PC-3 (cell line): ENCODE measurements around the gene DNAJC4. TPM values are rescaled to one million over a fixed set of nuclear protein-coding genes. Genes with fewer than 3 reads are reported as not detected.
A peak's percentile ranks its signal among the peaks of the same experiment; 100 is the strongest.

Source experiments
- ATAC-seq: fragments of 200-7000 bp; cut with Tn5 transposase; 2 replicates; pipeline ENCODE4 v1.9.1; 2020; ENCODE audit warnings: mild to moderate bottlenecking, moderate library complexity
- BruUV-seq: library from RNA; stranded (reverse); fragments of 400-500 nt; replicated peaks from 2 replicates; lab custom pipeline; 2021; lab: Mats Ljungman, UMichigan
- CTCF ChIA-PET: fragments of 300-600 bp; sonication (Branson Sonifier 250); formaldehyde crosslinking; loops from one replicate; lab custom pipeline; 2022; ENCODE audit warnings: antibody characterized with exemption; lab: Charles Lee
- POLR2A ChIA-PET: fragments of 300-600 bp; sonication (Branson Sonifier 250); formaldehyde crosslinking; loops from one replicate; lab custom pipeline; 2022; ENCODE audit warnings: antibody characterized with exemption; ENCODE audit not compliant: unreplicated experiment; lab: Charles Lee
- DNase-seq: peaks from one replicate; pipeline ENCODE4 v3.0.0-alpha.2; 2015
- H2AFZ ChIP-seq: fragments of 300-600 bp; sonication (generic); 2 replicates; pipeline ENCODE4 v1.6.0; 2016; ENCODE audit warnings: antibody characterized with exemption, low read length
- H3F3A ChIP-seq: fragments of 300-600 bp; sonication (generic); one replicate; pipeline ENCODE4 v1.6.0; 2017; ENCODE audit warnings: antibody characterized with exemption, low read length, control low read depth, mild to moderate bottlenecking; ENCODE audit not compliant: unreplicated experiment
- H3K27ac ChIP-seq: fragments of 300-600 bp; sonication (generic); 2 replicates; pipeline ENCODE4 v1.5.1; 2016; ENCODE audit warnings: mild to moderate bottlenecking, low read length
- H3K27me3 ChIP-seq: fragments of 300-600 bp; sonication (generic); 2 replicates; pipeline ENCODE4 v1.6.1; 2016; ENCODE audit warnings: low read length, mixed read lengths
- H3K36me3 ChIP-seq: fragments of 300-600 bp; sonication (generic); 2 replicates; pipeline ENCODE4 v1.6.1; 2016; ENCODE audit warnings: low read depth, mixed run types, low read length, mixed read lengths
- H3K4me1 ChIP-seq: fragments of 300-600 bp; sonication (generic); 2 replicates; pipeline ENCODE4 v1.5.1; 2016; ENCODE audit warnings: low read length; ENCODE audit not compliant: insufficient read depth
- H3K4me2 ChIP-seq: fragments of 300-600 bp; sonication (generic); 2 replicates; pipeline ENCODE4 v1.6.0; 2016; ENCODE audit warnings: low read length
- H3K4me3 ChIP-seq: fragments of 300-600 bp; sonication (generic); 2 replicates; pipeline ENCODE4 v1.5.1; 2016; ENCODE audit warnings: mild to moderate bottlenecking, low read length, mixed read lengths
- H3K79me2 ChIP-seq: fragments of 300-600 bp; sonication (generic); 2 replicates; pipeline ENCODE4 v1.6.1; 2017; ENCODE audit warnings: low read length, mixed read lengths
- H3K9ac ChIP-seq: fragments of 300-600 bp; sonication (generic); 2 replicates; pipeline ENCODE4 v1.6.0; 2016; ENCODE audit warnings: mild to moderate bottlenecking, low read length
- H3K9me2 ChIP-seq: fragments of 300-600 bp; sonication (generic); replicated peaks from 2 replicates; pipeline ENCODE4 v1.6.1; 2016; ENCODE audit warnings: mixed run types, low read length, mixed read lengths
- H3K9me3 ChIP-seq: fragments of 300-600 bp; sonication (generic); 2 replicates; pipeline ENCODE4 v1.6.1; 2016; ENCODE audit warnings: low read length, mixed read lengths
- H4K20me1 ChIP-seq: fragments of 300-600 bp; sonication (generic); 2 replicates; pipeline ENCODE4 v1.6.1; 2016; ENCODE audit warnings: low read length, mixed read lengths
- CTCF ChIP-seq: fragments of 300-600 bp; sonication (generic); conservative IDR thresholded peaks from 2 replicates; pipeline ENCODE4 v1.5.1; 2017; ENCODE audit warnings: antibody characterized with exemption, low read depth, mild to moderate bottlenecking, low read length
- EZH2 ChIP-seq: fragments of 300-600 bp; sonication (generic); IDR thresholded peaks from one replicate; pipeline ENCODE4 v1.6.1; 2017; ENCODE audit warnings: antibody characterized with exemption, mild to moderate bottlenecking, low read length; ENCODE audit not compliant: unreplicated experiment
- EZH2phosphoT487 ChIP-seq: fragments of 300-600 bp; sonication (generic); IDR thresholded peaks from 2 replicates; pipeline ENCODE4 v1.6.1; 2018; ENCODE audit warnings: mild to moderate bottlenecking, antibody characterized with exemption, low read length, borderline replicate concordance
- intact Hi-C: fragments of 100-400 bp; cut with micrococcal nuclease; formaldehyde crosslinking; loops from 2 replicates; pipeline ENCODE4 v1.9.0; 2023
- total RNA-seq: library from RNA; depleted of rRNA; stranded (reverse); fragments of >200 nt; gene quantifications from 2 replicates; pipeline ENCODE4 v1.2.3, GENCODE V29; 2014

DNAJC4 gene
- total RNA-seq, 1 experiment from 2014 or later: 25.4 TPM

- TF ChIP-seq CTCF: no peak
- TF ChIP-seq EZH2: no peak
- no peak for TF ChIP-seq EZH2phosphoT487
- H3K9me2 ChIP-seq: no peaks in the 10 kb centered on the region
- no peaks in the 10 kb centered on the region for H3K27me3 ChIP-seq
- H3F3A ChIP-seq: peaks cover 2% of the 10 kb centered on the region
- H3K79me2 ChIP-seq: no peaks in the 10 kb centered on the region
- no peaks in the 10 kb centered on the region for H3K9me3 ChIP-seq
- H2AFZ ChIP-seq: no peak overlapping the region
- H3K36me3 ChIP-seq: peaks cover 17% of the 10 kb centered on the region; the same call in 1 of the 2 replicates
- no peak overlapping the region for H3K9ac ChIP-seq
- H3K4me3 ChIP-seq: no peak overlapping the region
- H3K27ac ChIP-seq: no peak overlapping the region
- ChIA-PET POLR2A (no interaction called here), CTCF (interaction anchor here (0.6 kb wide), 1 partner anchor 144 kb away, joined by 4 read pairs; no protein-coding TSS in a partner anchor)
- ATAC-seq: no peak
- intact Hi-C loops: no loop called here
- H3K4me1 ChIP-seq: no peaks in the 10 kb centered on the region
- BruUV-seq: no TSS peak
- H3K4me2 ChIP-seq: no peak overlapping the region
- DNase-seq: no peak
- no peaks in the 10 kb centered on the region for H4K20me1 ChIP-seq
Observed at GRCh38 chr11:64210301-64211020, 19.9 kb upstream of the DNAJC4 start.

- BruUV-seq: no TSS peak
- no peak for DNase-seq
- Histone ChIP-seq H3F3A (peaks cover 2% of the 10 kb centered on the region), H3K27ac (no peak overlapping the region), H3K9ac (no peak overlapping the region), H3K79me2 (no peaks in the 10 kb centered on the region), H2AFZ (no peak overlapping the region), H3K9me3 (no peaks in the 10 kb centered on the region), H3K4me3 (no peak overlapping the region), H3K36me3 (peaks cover 8% of the 10 kb centered on the region; the same call in 1 of the 2 replicates), H3K4me1 (no peaks in the 10 kb centered on the region), H3K27me3 (no peaks in the 10 kb centered on the region), H4K20me1 (no peaks in the 10 kb centered on the region), H3K4me2 (no peak overlapping the region), H3K9me2 (no peaks in the 10 kb centered on the region)
- POLR2A ChIA-PET: no interaction called here
- intact Hi-C loops: no loop called here
- ATAC-seq: no peak
- CTCF ChIA-PET: interaction anchor here (0.6 kb wide), 1 partner anchor 144 kb away, joined by 4 read pairs; no protein-coding TSS in a partner anchor
- TF ChIP-seq EZH2phosphoT487 (no peak), EZH2 (no peak), CTCF (no peak)
Observed at GRCh38 chr11:64211181-64211872, 19.0 kb upstream of the DNAJC4 start.

GRCh38 chr11:64216879-64217278 is 13.5 kb upstream of the DNAJC4 start:
- H3F3A ChIP-seq: peaks cover 2% of the 10 kb centered on the region
- no peaks in the 10 kb centered on the region for H3K79me2 ChIP-seq
- DNase-seq (no peak), ATAC-seq (no peak)
- H3K27me3 ChIP-seq: no peaks in the 10 kb centered on the region
- no peak overlapping the region for H3K4me3 ChIP-seq
- no TSS peak for BruUV-seq
- H3K9me2 ChIP-seq: no peaks in the 10 kb centered on the region
- no peak overlapping the region for H3K9ac ChIP-seq
- TF ChIP-seq EZH2 (no peak), CTCF (peak; percentile 26; the same call in 1 of the 2 replicates), EZH2phosphoT487 (no peak)
- intact Hi-C loops: no loop called here
- H3K9me3 ChIP-seq: no peaks in the 10 kb centered on the region
- no peak overlapping the region for H2AFZ ChIP-seq
- no peak overlapping the region for H3K27ac ChIP-seq
- H4K20me1 ChIP-seq: no peaks in the 10 kb centered on the region
- H3K36me3 ChIP-seq: no peaks in the 10 kb centered on the region
- ChIA-PET CTCF (no interaction called here), POLR2A (no interaction called here)
- H3K4me2 ChIP-seq: no peak overlapping the region
- no peaks in the 10 kb centered on the region for H3K4me1 ChIP-seq
